Thyroid gland (tissue), 4 donors: ENCODE results near the gene IL31.

Experiments used
- POLR2A ChIP-seq, 2 donors: fragments of 450-650 bp; IDR thresholded peaks; one replicate each; pipeline ENCODE4 v1.6.1; 2017; ENCODE audit warnings: antibody characterized with exemption in 2 of 2, mild to moderate bottlenecking in 2 of 2, moderate library complexity in 1 of 2
- TF ChIP-seq, protein P1 (sequence below), 6 experiments: fragments of 200-600 bp in 3 of 6; fragments of 450-650 bp in 3 of 6; sonication (generic) in 3 of 6; IDR thresholded peaks; one replicate each; pipeline ENCODE4 v1.5.1; 2016 to 2019; ENCODE audit warnings: antibody characterized with exemption in 6 of 6, mild to moderate bottlenecking in 2 of 6, inconsistent platforms in 1 of 6, moderate library complexity in 1 of 6

DNA sequence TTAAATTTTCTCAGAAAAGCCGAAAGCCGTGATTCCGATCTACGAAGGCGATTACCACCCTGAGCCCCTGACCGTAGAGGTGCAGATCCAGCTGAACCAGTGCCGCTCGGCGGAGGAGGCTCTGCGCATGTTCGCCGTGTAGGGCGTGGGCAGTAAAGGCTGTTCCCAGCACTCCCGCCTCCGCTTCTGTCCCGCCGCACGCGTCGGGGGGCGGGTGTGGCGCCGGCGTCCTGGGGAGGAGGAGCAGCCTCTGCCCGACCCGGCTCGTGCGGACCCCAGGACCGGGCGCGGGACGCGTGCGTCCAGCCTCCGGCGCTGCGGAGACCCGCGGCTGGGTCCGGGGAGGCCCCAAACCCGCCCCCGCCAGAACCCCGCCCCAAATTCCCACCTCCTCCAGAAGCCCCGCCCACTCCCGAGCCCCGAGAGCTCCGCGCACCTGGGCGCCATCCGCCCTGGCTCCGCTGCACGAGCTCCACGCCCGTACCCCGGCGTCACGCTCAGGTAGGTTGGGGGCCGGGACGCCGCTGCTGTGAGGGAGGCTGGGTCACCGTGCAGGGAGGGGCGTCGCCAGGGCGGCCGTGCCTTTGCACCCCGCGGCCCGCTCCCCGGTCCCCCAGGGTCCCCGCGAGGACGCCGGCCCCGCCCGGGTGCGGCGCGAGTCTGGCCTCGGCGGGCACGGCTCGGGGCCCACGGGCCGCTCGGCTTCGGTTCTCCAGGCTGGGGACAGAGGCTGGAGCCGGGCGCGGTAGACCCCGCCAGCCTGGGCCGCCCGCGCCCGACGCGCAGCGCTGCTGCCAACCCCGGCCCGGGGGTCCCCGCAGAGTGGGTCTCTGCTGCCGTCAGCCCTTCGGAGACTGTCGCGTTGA lies 29.5 kb upstream of the IL31 start, which contains the start of gene B3GNT4:
- no peak for TF ChIP-seq POLR2A (IDR thresholded peaks at IDR 0.05)
- TF ChIP-seq, protein P1, sequence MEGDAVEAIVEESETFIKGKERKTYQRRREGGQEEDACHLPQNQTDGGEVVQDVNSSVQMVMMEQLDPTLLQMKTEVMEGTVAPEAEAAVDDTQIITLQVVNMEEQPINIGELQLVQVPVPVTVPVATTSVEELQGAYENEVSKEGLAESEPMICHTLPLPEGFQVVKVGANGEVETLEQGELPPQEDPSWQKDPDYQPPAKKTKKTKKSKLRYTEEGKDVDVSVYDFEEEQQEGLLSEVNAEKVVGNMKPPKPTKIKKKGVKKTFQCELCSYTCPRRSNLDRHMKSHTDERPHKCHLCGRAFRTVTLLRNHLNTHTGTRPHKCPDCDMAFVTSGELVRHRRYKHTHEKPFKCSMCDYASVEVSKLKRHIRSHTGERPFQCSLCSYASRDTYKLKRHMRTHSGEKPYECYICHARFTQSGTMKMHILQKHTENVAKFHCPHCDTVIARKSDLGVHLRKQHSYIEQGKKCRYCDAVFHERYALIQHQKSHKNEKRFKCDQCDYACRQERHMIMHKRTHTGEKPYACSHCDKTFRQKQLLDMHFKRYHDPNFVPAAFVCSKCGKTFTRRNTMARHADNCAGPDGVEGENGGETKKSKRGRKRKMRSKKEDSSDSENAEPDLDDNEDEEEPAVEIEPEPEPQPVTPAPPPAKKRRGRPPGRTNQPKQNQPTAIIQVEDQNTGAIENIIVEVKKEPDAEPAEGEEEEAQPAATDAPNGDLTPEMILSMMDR (IDR thresholded peaks at IDR 0.05), result no peak
